ENCODE data around the gene NANOS2.
"Not testable (repeated sequence)": the region's sequence is repeated elsewhere in the genome, so short reads cannot be mapped to it uniquely, and the experiment has no call there.

The NANOS2 gene

DNA sequence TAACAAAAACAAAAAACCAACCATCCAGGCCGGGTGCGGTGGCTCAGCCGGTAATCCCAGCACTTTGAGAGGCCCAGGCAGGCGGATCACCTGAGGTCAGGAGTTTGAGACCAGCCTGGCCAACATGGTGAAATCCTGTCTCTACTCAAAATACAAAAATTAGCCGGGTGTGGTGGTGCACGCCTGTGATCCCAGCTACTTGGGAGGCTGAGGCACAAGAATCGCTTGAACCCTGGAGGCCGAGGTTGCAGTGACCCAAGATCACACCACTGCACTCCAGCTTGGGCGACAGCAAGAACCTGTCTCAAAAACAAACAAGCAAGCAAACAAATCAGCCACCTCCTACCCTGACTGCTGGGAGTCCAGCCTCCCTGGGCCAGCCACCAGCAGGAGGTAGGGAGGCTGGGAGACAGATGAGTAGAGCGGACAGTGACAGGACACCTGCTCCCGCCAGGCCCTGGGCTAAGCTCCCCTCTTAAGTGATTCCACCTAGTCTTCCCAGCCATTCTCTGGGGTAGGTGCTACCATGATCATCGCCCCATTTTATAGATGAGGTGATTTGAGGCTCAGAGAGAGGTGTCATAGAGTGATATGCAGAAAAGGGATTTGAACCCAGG, 18.5 kb downstream of the NANOS2 start:
- not testable (repeated sequence) for H3K79me2 ChIP-seq (ENCODE audit: control insufficient read depth, insufficient read depth, low read length, unreplicated experiment); H3K27ac ChIP-seq (ENCODE audit: low read depth, low read length); H3K27me3 ChIP-seq (ENCODE audit: insufficient read depth, low read length); H3K4me1 ChIP-seq (ENCODE audit: control insufficient read depth, insufficient read depth, low read length, unreplicated experiment); H3K4me3 ChIP-seq (ENCODE audit: low read depth, low read length); H2AFZ ChIP-seq (ENCODE audit: low read length, unreplicated experiment); H3K36me3 ChIP-seq (ENCODE audit: insufficient read depth, low read length)

DNA sequence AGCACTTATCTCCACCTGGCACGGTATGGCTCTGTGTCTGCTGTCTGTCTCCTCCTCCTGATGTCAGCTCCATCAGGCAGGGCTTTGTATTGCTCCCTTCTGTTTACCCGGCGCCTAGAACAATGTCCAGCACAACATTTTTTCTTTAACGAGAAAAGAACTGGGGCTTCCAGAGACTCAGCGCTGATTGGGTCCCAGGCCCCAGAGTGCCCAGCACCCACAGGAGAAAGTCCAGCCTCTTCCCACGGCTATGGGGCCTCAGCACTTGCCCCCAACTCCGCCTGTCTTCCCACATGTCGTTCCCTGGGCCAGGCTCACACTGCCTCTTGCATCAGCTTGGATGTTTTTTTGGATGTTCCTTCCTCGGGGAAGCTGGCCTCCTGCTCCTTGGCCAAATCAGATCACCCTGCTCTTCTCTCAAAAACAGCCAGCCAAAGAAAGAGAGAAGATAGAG, 19.0 kb downstream of the NANOS2 start:
- no peak overlapping the region for H3K27ac ChIP-seq (ENCODE audit: low read depth, low read length)
- H3K36me3 ChIP-seq (ENCODE audit: insufficient read depth, low read length) = no peaks in the 10 kb centered on the region

DNA sequence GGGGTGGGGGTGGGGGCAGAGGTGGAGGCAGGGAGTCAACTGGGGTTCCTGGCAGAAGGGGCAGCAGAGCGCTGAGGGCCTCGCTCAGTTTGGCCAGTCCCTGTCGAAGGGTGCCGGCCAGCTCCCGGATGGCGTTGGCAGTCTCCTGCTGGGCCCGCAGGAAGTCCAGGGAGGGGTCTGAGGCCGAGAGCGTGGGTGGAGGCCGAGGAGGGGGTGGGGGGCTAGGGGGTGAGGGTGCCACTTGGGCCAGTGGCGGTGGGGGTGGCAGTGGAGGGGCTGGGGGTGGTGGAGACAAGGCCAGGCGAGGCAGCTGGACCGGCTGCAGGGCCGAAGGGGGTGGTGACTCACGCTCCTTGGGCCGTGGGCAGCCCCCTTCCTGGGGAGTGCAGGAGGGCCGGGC, 23.7 kb downstream of the NANOS2 start:
- no peaks in the 10 kb centered on the region for H3K79me2 ChIP-seq (ENCODE audit: control insufficient read depth, insufficient read depth, low read length, unreplicated experiment)
- no peak overlapping the region for H3K27ac ChIP-seq (ENCODE audit: low read depth, low read length)
- H2AFZ ChIP-seq (ENCODE audit: low read length, unreplicated experiment) = no peak overlapping the region
- H3K36me3 ChIP-seq (ENCODE audit: insufficient read depth, low read length) = no peaks in the 10 kb centered on the region
- H3K27me3 ChIP-seq (ENCODE audit: insufficient read depth, low read length) = no peaks in the 10 kb centered on the region
- H3K4me1 ChIP-seq (ENCODE audit: control insufficient read depth, insufficient read depth, low read length, unreplicated experiment) = no peaks in the 10 kb centered on the region
- H3K4me3 ChIP-seq (ENCODE audit: low read depth, low read length) = no peak overlapping the region

More for the DNA sequence above, 19.0 kb downstream of the NANOS2 start:
- Histone ChIP-seq H2AFZ (ENCODE audit: low read length, unreplicated experiment) (no peak overlapping the region), H3K27me3 (ENCODE audit: insufficient read depth, low read length) (no peaks in the 10 kb centered on the region), H3K4me1 (ENCODE audit: control insufficient read depth, insufficient read depth, low read length, unreplicated experiment) (no peaks in the 10 kb centered on the region), H3K4me3 (ENCODE audit: low read depth, low read length) (no peak overlapping the region), H3K79me2 (ENCODE audit: control insufficient read depth, insufficient read depth, low read length, unreplicated experiment) (no peaks in the 10 kb centered on the region)

DNA sequence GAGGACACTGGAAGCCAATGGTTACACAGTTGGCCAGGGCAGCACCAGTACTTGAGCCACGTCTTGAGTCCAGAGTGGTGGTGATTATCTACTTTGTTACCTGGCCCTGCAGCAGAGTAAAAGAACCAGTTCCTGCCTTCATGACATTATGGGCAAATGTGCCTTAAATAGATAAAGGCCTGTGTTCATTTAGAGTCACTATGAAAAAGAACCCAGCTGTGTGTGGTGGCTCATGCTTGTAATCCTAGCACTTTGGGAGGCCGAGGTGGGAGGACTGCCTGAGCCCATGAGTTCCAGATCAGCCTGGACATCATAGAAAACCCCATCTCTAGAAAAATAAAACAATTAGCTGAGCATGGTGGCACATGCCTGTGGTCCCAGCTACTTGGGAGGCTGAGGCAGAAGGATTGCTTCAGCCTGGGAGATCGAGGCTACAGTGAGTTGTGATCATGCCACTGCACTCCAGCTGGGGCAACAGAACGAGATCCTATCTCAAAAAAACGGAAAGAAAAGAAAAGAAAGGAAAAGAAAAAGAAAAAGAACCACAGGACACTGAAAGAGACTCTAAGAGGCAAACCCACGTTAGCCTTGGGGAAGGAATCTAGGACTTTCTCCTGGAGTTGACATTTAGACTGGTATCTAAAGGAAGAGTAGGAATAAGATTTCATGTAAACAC, 25.2 kb downstream of the NANOS2 start:
- Histone ChIP-seq H2AFZ (ENCODE audit: low read length, unreplicated experiment) (no peak overlapping the region), H3K4me3 (ENCODE audit: low read depth, low read length) (no peak overlapping the region), H3K4me1 (ENCODE audit: control insufficient read depth, insufficient read depth, low read length, unreplicated experiment) (peaks cover 4% of the 10 kb centered on the region), H3K79me2 (ENCODE audit: control insufficient read depth, insufficient read depth, low read length, unreplicated experiment) (peaks cover 4% of the 10 kb centered on the region), H3K36me3 (ENCODE audit: insufficient read depth, low read length) (no peaks in the 10 kb centered on the region), H3K27me3 (ENCODE audit: insufficient read depth, low read length) (no peaks in the 10 kb centered on the region), H3K27ac (ENCODE audit: low read depth, low read length) (no peak overlapping the region)

DNA sequence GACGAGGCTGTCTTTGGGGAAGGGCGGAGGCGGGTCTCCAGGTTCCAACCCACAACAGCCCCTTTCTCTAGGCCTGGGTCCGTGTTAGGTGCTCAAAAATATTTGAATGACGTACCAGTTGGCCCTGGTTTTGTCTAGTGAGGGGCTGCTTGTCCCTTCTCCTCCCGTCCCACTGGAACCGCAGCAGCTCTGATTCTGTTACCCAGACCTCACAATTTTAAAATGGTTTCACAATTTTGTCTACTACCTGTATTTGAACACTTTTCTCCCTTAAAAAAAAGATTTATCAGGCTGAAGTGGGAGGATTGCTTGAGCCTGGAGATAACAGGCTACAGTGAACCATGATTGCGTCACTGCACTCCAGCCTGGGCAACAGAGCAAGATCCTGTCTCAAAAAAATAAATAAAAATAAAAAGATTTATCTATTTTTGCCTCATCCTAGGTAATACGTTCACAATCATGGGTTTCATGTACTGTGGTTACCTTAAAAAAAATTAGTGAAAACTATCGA, 27.3 kb downstream of the NANOS2 start:
- Histone ChIP-seq H3K4me3 (ENCODE audit: low read depth, low read length) (peak overlapping the region; percentile 91), H3K36me3 (ENCODE audit: insufficient read depth, low read length) (no peaks in the 10 kb centered on the region), H3K4me1 (ENCODE audit: control insufficient read depth, insufficient read depth, low read length, unreplicated experiment) (peaks cover 13% of the 10 kb centered on the region), H3K27me3 (ENCODE audit: insufficient read depth, low read length) (no peaks in the 10 kb centered on the region), H3K79me2 (ENCODE audit: control insufficient read depth, insufficient read depth, low read length, unreplicated experiment) (peaks cover 4% of the 10 kb centered on the region), H3K27ac (ENCODE audit: low read depth, low read length) (peak overlapping the region; percentile 77), H2AFZ (ENCODE audit: low read length, unreplicated experiment) (peak overlapping the region; percentile 62)

DNA sequence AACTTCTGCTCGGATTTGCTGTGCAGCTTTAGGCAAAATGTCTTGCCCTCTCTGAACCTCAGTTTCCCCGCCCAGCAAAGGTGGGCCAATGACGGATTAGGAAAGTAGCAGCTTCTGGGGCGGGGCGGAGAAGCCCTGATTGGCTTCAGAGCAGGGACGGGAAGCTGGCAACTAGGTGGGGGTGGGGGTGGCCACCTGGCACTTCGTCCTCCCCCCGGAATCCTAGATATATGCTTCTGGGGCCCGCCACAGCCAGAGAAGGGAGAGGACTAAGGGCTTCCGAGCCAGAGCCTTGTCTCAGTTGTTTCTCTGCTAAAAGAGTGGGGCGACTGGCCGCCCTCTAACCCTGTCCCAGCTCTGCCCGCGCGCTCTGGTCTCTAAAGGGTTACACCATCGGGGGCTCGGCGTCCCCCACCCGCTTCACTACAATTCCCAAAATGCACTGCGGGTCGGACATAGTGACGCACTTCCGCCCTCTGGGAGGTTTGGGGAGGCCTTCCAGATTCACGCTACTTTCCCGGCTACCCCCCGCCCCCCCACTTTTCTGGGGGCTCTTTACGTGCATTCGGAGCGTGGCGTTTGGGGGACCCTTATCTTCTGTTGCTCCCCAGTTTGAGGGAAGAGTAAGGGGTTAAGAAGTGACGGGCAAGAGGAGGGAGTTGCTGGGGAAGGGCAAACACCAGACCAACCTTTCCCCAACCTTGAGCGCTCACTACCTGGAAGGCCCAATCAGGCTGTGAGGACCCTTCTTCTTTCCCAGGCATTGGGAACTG, 28.0 kb downstream of the NANOS2 start:
- Histone ChIP-seq H3K79me2 (ENCODE audit: control insufficient read depth, insufficient read depth, low read length, unreplicated experiment) (peaks cover 4% of the 10 kb centered on the region), H3K36me3 (ENCODE audit: insufficient read depth, low read length) (no peaks in the 10 kb centered on the region), H3K27ac (ENCODE audit: low read depth, low read length) (peak overlapping the region; percentile 77), H3K27me3 (ENCODE audit: insufficient read depth, low read length) (no peaks in the 10 kb centered on the region), H3K4me1 (ENCODE audit: control insufficient read depth, insufficient read depth, low read length, unreplicated experiment) (peaks cover 13% of the 10 kb centered on the region), H3K4me3 (ENCODE audit: low read depth, low read length) (peak overlapping the region; percentile 91), H2AFZ (ENCODE audit: low read length, unreplicated experiment) (peak overlapping the region; percentile 69)

DNA sequence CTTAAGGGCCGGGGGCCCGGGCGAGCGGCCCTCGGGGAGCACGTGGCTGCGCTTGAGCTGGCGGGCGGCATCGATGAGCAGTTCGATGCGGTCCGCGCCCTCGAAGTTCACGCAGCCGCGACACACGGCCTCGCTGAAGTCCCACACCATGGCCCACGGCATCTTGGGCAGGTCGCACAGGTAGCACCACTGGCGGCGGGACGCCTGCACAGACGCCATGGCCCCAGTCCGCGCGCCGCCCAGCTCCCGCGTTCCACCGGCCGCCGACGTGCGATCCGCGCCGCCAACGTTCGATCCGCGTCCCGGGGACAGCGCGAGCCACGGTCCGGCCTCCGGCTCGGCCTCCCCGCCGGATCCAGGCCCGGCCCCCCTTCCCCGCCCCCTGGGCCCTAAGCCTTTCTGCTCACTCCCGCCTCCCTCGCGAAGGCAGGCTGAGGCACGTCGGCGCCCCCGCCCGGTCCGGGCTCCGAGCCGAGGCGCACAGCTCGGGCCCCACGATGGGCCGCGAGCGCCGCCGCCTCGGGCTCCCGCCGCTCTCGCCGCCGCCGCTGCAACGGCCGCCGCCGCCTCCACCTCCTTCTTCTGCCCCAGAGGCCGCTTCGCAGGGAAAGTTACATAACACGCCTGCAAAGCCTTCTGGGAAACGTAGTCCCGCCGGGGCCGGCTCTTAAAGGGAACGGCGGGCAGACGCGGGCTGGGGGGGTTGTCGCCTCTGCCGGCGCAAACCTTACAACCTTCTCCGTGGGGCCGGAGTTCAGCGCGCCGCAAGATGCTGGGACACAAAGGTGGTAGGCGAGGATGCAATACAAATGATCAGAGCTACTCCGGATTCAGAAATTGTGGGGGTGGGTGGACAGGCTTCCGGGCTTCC, 28.8 kb downstream of the NANOS2 start, which contains the start of gene IRF2BP1:
TSS of gene IRF2BP1 (minus strand) at position 586 of the 871 bp plus-strand sequence. CDS start at position 219, 367 bp downstream.
- Histone ChIP-seq H3K79me2 (ENCODE audit: control insufficient read depth, insufficient read depth, low read length, unreplicated experiment) (peaks cover 4% of the 10 kb centered on the region), H3K27me3 (ENCODE audit: insufficient read depth, low read length) (no peaks in the 10 kb centered on the region), H3K4me1 (ENCODE audit: control insufficient read depth, insufficient read depth, low read length, unreplicated experiment) (peaks cover 13% of the 10 kb centered on the region), H2AFZ (ENCODE audit: low read length, unreplicated experiment) (peak within 1 kb of the TSS; percentile 69), H3K36me3 (ENCODE audit: insufficient read depth, low read length) (no peaks in the 10 kb centered on the region), H3K4me3 (ENCODE audit: low read depth, low read length) (peak within 1 kb of the TSS; percentile 91), H3K27ac (ENCODE audit: low read depth, low read length) (peak within 1 kb of the TSS; percentile 77)

DNA sequence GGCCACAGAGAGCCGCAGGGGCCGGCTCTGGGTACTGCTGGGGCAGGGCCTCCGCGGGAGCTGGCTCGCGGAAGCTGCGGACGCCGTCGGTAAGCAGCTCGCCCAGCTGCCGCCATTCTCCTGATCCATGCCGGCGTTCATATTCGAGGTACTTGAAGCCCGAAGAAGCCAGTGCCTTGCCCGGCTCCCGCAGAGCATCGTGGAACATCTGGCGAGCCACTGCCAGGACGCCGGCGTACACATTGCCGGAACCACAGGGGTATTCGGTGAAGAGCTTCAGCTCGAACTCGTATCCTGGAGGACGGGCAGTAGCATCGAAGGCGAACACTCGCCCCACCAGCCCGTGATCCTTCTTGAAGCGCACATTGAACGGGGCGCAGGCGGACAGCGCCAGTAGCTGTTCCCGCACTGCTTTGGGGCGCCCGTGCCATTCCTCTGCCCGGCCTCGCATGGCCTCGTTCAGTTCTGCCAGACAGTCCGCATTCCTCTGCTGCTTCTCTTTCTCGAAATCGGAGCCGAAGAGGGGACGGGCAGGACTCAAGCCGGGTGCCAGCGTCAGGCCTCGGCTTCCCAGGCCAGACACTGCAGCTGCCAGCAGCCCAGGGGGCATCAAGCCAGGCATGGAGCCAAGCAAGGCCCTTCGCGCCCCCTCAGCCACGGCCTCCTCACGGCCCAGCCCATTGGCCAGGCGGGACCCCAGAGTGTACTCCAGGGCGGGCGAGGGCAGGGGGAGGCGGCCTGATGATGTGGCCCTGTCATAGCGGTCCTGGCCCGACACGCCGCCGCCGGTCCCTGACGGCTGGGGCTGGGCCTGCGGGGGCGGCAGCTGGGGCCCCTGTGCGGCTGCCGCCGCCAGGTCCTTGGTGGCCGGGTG, 29.7 kb downstream of the NANOS2 start:
- no peaks in the 10 kb centered on the region for H3K27me3 ChIP-seq (ENCODE audit: insufficient read depth, low read length)

DNA sequence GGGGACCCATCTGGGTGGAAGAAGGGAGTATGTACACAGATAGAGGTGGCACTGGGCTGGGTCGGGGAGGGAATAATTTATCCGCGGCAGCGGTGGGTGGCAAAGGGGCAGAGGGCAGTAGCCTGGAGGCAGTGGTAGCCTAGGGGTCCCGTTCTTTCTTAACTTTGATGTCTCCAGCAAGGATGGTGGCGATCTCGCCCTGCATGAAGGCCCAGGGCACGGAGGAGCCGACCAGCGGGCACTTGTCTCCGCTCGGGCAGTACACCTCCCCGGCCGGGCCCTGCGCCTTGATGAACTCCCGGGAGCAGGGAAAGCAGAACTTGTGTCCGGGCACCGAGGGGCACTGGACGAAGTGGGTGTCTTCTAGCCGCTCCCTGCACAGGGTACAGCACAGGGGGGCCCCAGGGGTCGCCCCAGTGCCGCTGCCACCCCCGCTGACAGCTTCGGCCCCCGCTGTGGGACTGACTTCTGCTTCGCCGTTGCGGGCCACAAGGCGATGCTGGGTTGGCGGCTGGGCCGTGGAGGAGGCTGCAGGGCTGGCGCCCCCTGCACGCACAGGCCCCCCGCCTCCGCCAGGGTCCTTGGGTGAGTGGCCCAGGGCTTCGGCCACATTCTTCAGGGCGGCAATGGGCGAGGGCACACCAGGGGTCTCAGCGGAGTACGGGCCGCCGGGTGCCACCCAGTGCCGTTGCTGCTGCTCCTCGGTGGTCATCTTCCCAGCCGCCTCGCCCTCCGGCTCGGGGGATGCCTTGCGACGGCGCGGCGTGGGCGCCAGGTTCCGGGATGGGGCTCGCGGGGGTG, 30.5 kb downstream of the NANOS2 start:
- Histone ChIP-seq H3K4me1 (ENCODE audit: control insufficient read depth, insufficient read depth, low read length, unreplicated experiment) (peaks cover 13% of the 10 kb centered on the region), H3K27me3 (ENCODE audit: insufficient read depth, low read length) (no peaks in the 10 kb centered on the region), H3K27ac (ENCODE audit: low read depth, low read length) (no peak overlapping the region), H3K36me3 (ENCODE audit: insufficient read depth, low read length) (no peaks in the 10 kb centered on the region), H3K79me2 (ENCODE audit: control insufficient read depth, insufficient read depth, low read length, unreplicated experiment) (peaks cover 4% of the 10 kb centered on the region), H2AFZ (ENCODE audit: low read length, unreplicated experiment) (no peak overlapping the region), H3K4me3 (ENCODE audit: low read depth, low read length) (peak overlapping the region; percentile 21; the same call in 1 of the 2 replicates)

More for the DNA sequence above, 29.7 kb downstream of the NANOS2 start:
- peaks cover 13% of the 10 kb centered on the region for H3K4me1 ChIP-seq (ENCODE audit: control insufficient read depth, insufficient read depth, low read length, unreplicated experiment)
- H3K36me3 ChIP-seq (ENCODE audit: insufficient read depth, low read length) = no peaks in the 10 kb centered on the region
- peaks cover 4% of the 10 kb centered on the region for H3K79me2 ChIP-seq (ENCODE audit: control insufficient read depth, insufficient read depth, low read length, unreplicated experiment)
- peak overlapping the region; percentile 91 for H3K4me3 ChIP-seq (ENCODE audit: low read depth, low read length)
- no peak overlapping the region for H2AFZ ChIP-seq (ENCODE audit: low read length, unreplicated experiment)
- H3K27ac ChIP-seq (ENCODE audit: low read depth, low read length) = peak overlapping the region; percentile 77; the same call in 1 of the 2 replicates

Measured in ACC112 (cell line).